Measurements from ENCODE around the gene RTN1. TPM values are rescaled to one million over a fixed set of nuclear protein-coding genes. Genes with fewer than 3 reads are reported as not detected.

The RTN1 gene
- total RNA-seq, 1 donor from 2014 or later, result not detected

DNA sequence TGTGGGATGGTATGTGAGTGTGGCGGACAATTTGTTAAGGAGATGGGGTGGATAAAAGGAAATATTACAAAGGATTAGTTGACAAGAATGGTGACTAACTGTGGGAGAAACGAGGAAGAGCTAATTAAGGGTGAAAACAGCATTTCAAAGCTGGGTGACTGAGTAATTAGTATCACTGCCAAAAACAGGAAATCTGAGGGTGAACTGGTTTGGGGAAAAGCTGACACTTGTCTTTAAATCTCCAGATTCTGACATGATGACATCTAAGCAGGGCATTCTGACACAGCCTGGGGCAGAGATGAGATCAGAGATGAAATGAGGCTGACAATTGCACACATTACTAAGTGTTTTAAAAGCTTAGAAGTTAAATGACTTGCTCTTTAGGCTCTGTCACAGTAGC, 251.5 kb downstream of the RTN1 start:
- H3K27me3 Mint-ChIP-seq (ENCODE audit: insufficient read depth), result peaks cover 6% of the 10 kb centered on the region
- no peaks in the 10 kb centered on the region for H3K36me3 Mint-ChIP-seq (ENCODE audit: low read depth)
- intact Hi-C loops (cut with micrococcal nuclease), result no loop called here
- H3K27ac Mint-ChIP-seq, result no peak overlapping the region
- no peaks in the 10 kb centered on the region for H3K9me3 Mint-ChIP-seq
- no peak for DNase-seq (ENCODE audit: low spot score)
- H3K4me1 Mint-ChIP-seq (ENCODE audit: low read depth), result no peaks in the 10 kb centered on the region
- H3K4me3 Mint-ChIP-seq, result no peak overlapping the region

DNA sequence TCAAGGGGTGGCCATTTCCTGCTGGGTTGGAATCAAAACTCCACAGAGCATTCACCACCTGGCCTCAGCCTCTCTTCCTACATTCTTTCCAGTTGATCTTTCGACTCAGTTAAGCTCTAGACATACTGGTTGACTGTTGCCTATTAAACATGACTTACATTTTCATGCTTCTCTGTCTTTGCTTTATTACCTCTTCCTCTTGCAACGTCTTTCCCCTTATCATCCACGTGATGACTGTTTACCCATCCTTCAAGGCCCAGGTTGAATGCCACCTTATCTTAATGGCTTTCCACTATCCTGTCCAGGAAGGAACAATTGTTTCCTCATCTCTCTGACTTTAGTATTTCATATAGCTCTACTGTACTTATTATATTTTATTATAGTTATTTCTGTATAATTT, 269.5 kb downstream of the RTN1 start:
- H3K27ac Mint-ChIP-seq, result no peak overlapping the region
- DNase-seq (ENCODE audit: low spot score), result no peak
- H3K27me3 Mint-ChIP-seq (ENCODE audit: insufficient read depth), result no peaks in the 10 kb centered on the region
- H3K4me1 Mint-ChIP-seq (ENCODE audit: low read depth), result no peaks in the 10 kb centered on the region
- no peaks in the 10 kb centered on the region for H3K9me3 Mint-ChIP-seq
- intact Hi-C loops (cut with micrococcal nuclease), result no loop called here
- no peak overlapping the region for H3K4me3 Mint-ChIP-seq
- H3K36me3 Mint-ChIP-seq (ENCODE audit: low read depth), result no peaks in the 10 kb centered on the region

DNA sequence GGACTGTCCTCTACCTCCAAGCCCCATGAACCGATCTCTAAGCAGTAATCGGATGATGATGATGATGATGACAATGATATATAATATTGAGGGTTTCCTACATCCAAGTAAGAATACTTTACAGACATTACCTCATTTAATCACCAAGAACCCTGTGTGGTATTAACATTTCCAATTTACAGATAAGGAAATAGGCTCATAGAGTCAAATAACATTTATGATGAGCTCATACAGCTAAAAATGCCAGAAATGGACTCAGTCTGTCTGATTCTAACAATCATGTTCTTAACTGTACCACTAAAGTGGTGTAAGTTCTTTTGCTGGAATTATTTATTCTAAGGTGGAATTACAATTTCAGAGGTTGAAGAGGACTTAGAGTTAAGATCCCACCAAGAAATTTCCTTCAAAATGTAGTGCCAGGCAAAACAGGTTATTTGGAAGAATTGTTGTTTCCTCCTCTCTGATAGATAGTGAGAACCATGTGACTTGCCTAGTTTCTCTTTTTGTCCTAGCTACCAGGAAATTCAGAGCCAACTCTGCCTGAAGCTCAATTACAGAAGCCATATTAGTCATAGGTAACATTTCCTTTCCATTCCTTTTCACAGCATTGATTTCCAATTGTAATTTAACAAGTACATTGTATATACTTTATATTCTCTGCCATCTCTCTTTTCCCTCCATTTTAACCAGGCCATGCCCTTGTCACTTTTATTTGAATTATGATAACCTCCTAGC, 270.2 kb downstream of the RTN1 start:
- no peak for DNase-seq (ENCODE audit: low spot score)
- intact Hi-C loops (cut with micrococcal nuclease), result no loop called here
- Mint-ChIP-seq H3K27ac (no peak overlapping the region), H3K36me3 (ENCODE audit: low read depth) (no peaks in the 10 kb centered on the region), H3K4me1 (ENCODE audit: low read depth) (no peaks in the 10 kb centered on the region), H3K9me3 (no peaks in the 10 kb centered on the region), H3K27me3 (ENCODE audit: insufficient read depth) (no peaks in the 10 kb centered on the region), H3K4me3 (no peak overlapping the region)

DNA sequence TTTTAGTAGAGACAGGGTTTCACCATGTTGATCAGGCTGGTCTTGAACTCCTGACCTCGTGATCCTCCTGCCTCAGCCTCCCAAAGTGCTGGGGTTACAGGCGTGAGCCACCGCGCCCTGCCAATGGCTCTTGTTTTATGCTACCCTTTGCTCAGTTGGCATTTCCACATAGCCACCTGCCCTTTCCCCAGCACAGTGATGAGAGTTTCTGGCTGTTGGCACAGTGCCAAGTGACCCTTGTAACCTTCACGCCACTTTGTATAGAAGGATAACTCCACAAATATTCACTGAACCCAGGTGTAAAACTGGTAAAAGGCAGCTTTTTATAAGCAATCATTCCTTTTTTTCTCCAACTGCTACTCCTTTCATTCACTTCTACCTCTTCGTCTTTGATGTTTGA, 275.5 kb downstream of the RTN1 start:
- no peak for DNase-seq (ENCODE audit: low spot score)
- intact Hi-C loops (cut with micrococcal nuclease), result no loop called here
- no peaks in the 10 kb centered on the region for H3K36me3 Mint-ChIP-seq (ENCODE audit: low read depth)
- H3K27me3 Mint-ChIP-seq (ENCODE audit: insufficient read depth), result no peaks in the 10 kb centered on the region
- no peaks in the 10 kb centered on the region for H3K9me3 Mint-ChIP-seq
- H3K27ac Mint-ChIP-seq, result no peak overlapping the region
- no peak overlapping the region for H3K4me3 Mint-ChIP-seq
- no peaks in the 10 kb centered on the region for H3K4me1 Mint-ChIP-seq (ENCODE audit: low read depth)

DNA sequence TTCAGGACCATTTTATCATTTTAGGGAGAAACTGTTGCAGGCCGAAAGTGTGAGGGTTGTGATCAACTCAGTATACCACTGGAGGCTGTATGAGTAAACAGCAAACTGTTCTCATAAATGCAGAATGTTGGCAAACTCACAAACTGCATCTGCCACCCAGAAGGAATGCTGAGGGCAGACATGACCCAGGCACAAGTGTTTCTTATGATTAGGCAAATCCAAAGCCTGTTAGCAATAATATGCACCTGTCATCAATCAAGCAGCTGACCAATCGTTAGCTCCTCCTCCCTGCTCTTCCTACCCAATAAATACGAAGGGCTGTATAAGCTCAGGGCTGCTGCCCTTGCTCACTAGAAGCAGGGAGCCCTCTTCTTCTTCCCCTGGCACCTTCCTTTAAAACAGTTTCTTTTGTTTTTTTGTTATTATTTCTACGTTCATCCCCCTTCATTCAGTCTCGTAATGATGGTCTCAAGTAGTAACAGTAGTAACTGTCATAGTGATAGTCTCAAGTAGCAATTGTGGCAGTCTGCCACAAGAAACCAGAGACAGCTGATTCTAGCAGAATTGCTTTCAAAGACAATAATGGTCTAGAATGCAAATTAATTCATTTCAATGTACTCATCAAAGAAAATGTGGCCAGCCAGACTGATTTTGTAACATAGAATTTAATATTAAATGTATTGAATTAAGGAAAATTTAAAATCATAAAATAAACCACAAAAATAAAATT, 278.8 kb downstream of the RTN1 start:
- no peak for DNase-seq (ENCODE audit: low spot score)
- H3K27me3 Mint-ChIP-seq (ENCODE audit: insufficient read depth), result no peaks in the 10 kb centered on the region
- intact Hi-C loops (cut with micrococcal nuclease), result no loop called here
- H3K36me3 Mint-ChIP-seq (ENCODE audit: low read depth), result no peaks in the 10 kb centered on the region
- H3K27ac Mint-ChIP-seq, result no peak overlapping the region
- H3K4me1 Mint-ChIP-seq (ENCODE audit: low read depth), result no peaks in the 10 kb centered on the region
- no peaks in the 10 kb centered on the region for H3K9me3 Mint-ChIP-seq
- H3K4me3 Mint-ChIP-seq, result no peak overlapping the region

DNA sequence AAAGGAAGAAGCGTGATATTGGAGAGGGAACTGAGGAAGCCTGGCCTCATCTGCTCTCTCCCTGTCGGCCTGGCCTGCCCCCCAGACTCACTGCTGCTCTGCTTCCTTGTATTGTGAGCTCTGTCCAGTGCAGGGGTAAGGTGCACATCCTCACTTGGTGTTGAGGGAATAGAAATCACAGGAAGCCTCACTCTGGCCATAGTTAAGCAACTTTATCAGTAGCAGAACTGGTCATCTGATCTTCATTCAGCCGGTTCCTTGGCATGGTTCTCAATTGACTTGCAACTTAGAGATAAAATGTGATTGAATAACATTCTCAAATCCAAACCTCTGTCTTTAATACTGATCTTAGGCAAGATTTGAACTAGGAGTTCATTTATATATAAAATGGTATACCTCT, 282.5 kb downstream of the RTN1 start:
- no peak overlapping the region for H3K4me3 Mint-ChIP-seq
- H3K27ac Mint-ChIP-seq, result no peak overlapping the region
- no peak for DNase-seq (ENCODE audit: low spot score)
- peaks cover 9% of the 10 kb centered on the region for H3K4me1 Mint-ChIP-seq (ENCODE audit: low read depth)
- H3K27me3 Mint-ChIP-seq (ENCODE audit: insufficient read depth), result no peaks in the 10 kb centered on the region
- H3K9me3 Mint-ChIP-seq, result no peaks in the 10 kb centered on the region
- intact Hi-C loops (cut with micrococcal nuclease), result no loop called here
- no peaks in the 10 kb centered on the region for H3K36me3 Mint-ChIP-seq (ENCODE audit: low read depth)

DNA sequence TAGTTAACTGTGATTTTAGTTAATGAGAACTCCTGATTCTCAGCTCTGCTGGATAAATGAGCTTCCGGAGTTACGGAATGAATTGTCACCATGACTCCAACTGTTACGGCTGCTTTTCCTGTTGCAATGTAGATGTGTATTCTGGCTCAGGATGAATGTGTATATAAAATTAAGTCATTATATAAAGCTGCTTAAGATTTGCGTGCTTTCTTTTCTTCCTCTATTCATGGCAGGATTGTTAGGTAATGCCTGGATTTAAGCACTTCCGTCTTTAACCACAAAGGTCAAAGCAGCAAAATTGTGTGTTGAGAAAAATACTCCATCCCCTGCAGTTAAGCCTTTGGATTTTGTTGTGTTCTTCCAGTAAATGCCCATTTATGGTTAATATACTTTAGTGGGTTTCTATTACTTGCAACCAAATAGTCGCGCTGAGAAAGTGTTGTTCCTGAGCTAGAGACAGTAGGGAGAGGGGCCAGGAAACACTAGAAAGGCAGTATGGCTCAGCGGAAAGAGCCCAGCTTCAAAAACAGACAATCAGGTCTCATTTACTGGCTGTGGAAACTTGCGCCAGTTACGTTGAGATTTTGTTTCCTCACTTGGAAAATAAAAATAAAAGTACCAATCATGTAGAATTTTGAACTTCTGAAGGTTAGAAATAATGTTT, 284.6 kb downstream of the RTN1 start:
- H3K36me3 Mint-ChIP-seq (ENCODE audit: low read depth), result no peaks in the 10 kb centered on the region

DNA sequence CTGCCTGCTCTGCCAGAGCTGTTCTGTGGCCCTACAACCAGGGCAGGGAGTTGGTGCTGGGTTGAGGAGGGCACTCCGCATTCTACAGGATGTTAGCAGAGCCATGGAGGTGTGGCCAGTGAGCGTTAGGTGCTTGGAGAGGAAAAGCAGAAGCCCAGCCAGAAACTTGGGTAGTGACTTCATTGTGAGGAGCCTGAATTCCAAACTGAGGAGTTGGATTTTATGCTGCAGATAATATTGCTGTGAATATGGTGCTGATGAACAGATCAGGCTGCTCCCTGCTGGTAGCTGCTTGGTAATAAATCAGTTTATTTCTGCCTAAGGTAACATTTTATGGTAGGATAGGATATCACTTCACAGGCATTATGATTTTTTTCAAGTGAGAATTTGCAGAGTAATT, 286.8 kb downstream of the RTN1 start:
- DNase-seq (ENCODE audit: low spot score), result no peak
- Mint-ChIP-seq H3K36me3 (ENCODE audit: low read depth) (no peaks in the 10 kb centered on the region), H3K9me3 (no peaks in the 10 kb centered on the region), H3K4me1 (ENCODE audit: low read depth) (peaks cover 9% of the 10 kb centered on the region), H3K4me3 (no peak overlapping the region), H3K27me3 (ENCODE audit: insufficient read depth) (no peaks in the 10 kb centered on the region), H3K27ac (no peak overlapping the region)
- intact Hi-C loops (cut with micrococcal nuclease), result no loop called here

More for the DNA sequence above, 284.6 kb downstream of the RTN1 start:
- no peak for DNase-seq (ENCODE audit: low spot score)
- Mint-ChIP-seq H3K9me3 (no peaks in the 10 kb centered on the region), H3K27me3 (ENCODE audit: insufficient read depth) (no peaks in the 10 kb centered on the region), H3K4me3 (peak overlapping the region; percentile 65), H3K4me1 (ENCODE audit: low read depth) (peaks cover 9% of the 10 kb centered on the region), H3K27ac (no peak overlapping the region)
- intact Hi-C loops (cut with micrococcal nuclease), result no loop called here

DNA sequence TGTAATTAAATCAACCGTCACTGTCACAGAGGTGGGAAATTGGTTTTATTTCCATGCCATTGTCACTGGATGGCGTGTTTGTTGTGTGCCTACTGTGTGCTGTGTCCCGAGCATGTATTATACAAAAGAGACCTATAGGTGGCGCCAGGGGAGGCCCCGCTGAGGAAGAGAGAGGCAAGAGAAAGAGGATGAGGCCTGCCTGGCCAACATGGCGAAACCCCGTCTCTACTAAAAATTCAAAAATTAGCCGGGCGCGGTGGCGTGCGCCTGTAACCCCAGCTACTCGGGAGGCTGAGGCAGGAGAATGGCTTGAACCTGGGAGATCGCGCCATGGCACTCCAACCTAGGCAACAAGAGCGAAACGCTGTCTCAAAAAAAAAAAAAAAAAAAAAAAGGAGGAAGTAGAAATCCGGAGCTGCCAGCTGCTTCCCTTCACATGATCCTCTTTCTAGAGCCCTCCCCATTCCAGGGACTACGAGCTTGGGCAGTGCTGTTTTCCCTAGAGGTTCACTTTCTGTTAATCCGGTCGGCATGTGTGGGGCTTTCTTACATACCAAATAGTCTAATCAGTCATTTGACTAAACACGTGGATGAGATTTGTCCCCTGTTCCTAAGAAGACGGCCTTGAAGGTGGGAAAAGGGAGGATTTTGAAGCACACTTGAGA, 287.6 kb downstream of the RTN1 start:
- Mint-ChIP-seq H3K9me3 (no peaks in the 10 kb centered on the region), H3K27ac (no peak overlapping the region), H3K36me3 (ENCODE audit: low read depth) (no peaks in the 10 kb centered on the region), H3K4me1 (ENCODE audit: low read depth) (peaks cover 9% of the 10 kb centered on the region), H3K4me3 (no peak overlapping the region), H3K27me3 (ENCODE audit: insufficient read depth) (peaks cover 3% of the 10 kb centered on the region)
- intact Hi-C loops (cut with micrococcal nuclease), result no loop called here
- no peak for DNase-seq (ENCODE audit: low spot score)

DNA sequence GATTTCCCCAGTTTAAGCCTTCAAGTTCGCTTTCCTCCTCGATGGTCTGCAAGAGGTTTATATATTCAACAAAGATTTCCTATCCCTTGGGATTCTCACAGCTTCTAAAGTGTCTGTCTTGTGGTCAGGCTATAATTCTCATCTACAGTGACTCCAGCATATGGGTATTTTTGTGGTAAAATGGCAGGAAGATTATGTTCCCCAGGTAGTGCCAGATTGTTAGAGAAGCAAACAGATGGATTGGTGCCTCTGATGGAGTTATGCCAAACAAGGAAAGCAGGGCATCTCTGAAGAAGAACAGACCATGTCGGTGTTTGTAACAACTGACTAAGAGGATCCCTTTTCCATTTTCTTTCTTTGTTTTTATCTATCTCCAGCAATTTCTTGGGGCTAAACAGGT, 288.4 kb downstream of the RTN1 start:
- Mint-ChIP-seq H3K27ac (no peak overlapping the region), H3K4me1 (ENCODE audit: low read depth) (peaks cover 9% of the 10 kb centered on the region), H3K36me3 (ENCODE audit: low read depth) (no peaks in the 10 kb centered on the region), H3K27me3 (ENCODE audit: insufficient read depth) (peaks cover 3% of the 10 kb centered on the region), H3K4me3 (no peak overlapping the region), H3K9me3 (no peaks in the 10 kb centered on the region)
- DNase-seq (ENCODE audit: low spot score), result no peak
- intact Hi-C loops (cut with micrococcal nuclease), result no loop called here

DNA sequence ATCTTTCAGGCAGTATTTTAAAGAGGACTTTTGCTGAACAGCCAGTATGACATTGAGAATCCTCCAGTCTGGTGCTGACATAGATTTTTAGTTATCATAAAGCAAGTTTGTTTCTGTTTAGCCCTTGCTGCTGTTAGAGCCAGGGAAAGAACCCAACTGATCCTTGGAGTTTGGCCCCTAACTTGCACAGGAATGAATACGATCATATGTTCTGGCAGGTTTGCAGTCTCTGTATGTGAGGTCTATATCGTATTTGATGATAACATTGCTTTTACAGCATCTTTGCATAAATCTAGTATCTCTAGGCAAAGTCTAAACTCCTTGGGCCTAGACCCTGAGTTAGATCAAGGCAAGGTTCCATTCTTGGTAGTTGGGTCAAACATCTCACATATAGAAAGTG, 289.7 kb downstream of the RTN1 start:
- H3K9me3 Mint-ChIP-seq, result no peaks in the 10 kb centered on the region
- no peaks in the 10 kb centered on the region for H3K36me3 Mint-ChIP-seq (ENCODE audit: low read depth)
- no peak overlapping the region for H3K4me3 Mint-ChIP-seq
- peaks cover 14% of the 10 kb centered on the region for H3K4me1 Mint-ChIP-seq (ENCODE audit: low read depth)
- DNase-seq (ENCODE audit: low spot score), result no peak
- intact Hi-C loops (cut with micrococcal nuclease), result no loop called here
- peaks cover 4% of the 10 kb centered on the region for H3K27me3 Mint-ChIP-seq (ENCODE audit: insufficient read depth)
- no peak overlapping the region for H3K27ac Mint-ChIP-seq

DNA sequence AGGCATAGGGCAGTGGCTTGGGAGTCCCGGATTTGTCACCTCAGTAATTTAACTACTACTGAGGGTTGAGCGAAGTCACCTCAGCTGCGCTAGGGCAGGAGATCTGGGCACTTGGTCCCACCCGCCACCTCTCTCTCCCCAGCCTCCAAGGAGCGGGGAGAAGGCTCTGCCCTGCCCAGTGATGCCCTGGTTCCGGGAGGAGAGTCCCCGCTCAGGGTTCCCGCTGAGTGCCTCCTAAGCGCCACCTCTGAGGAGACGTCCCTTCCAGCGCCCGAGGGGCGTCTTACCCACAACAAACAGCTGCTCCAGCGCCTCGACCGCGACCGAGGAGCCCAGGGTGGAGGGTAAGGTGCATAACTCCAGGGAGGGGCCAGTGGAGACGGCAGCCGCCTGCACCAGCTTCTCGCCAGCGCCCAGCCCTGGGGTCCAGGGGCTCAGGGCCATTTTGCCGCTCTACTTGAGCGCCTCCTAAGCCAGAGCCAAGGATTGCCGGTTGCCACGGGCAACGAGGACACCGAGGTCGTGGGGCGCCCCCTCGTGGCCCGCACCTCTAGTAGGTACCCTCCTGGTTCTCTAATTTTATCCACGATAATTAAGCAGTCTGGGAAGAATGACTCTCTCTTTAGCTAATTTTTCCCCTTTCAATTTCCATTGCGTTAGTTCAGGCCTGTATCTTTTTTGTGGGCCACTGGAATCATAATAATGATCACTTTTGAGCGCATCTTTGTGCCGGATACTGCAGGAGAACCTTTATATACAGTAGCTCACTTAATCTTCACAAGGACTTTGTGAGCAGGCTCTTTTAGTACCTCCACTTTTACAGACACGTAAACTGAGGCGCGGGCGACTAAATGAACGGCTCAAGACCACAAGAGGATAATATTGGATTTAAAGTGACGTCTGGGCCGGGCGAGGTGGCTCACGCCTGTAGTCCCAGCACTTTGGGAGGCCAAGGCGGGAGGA, 294.0 kb downstream of the RTN1 start, which contains the start of gene CCDC175:
CCDC175 (minus strand) TSS at position 481 of the 963 bp plus-strand sequence; CDS start at position 444, 37 bp downstream.
- no peaks in the 10 kb centered on the region for H3K9me3 Mint-ChIP-seq
- DNase-seq (ENCODE audit: low spot score), result peak; percentile 66
- peak within 1 kb of the TSS; percentile 76 for H3K4me3 Mint-ChIP-seq
- H3K36me3 Mint-ChIP-seq (ENCODE audit: low read depth), result no peaks in the 10 kb centered on the region
- H3K4me1 Mint-ChIP-seq (ENCODE audit: low read depth), result peaks cover 13% of the 10 kb centered on the region
- H3K27me3 Mint-ChIP-seq (ENCODE audit: insufficient read depth), result peaks cover 27% of the 10 kb centered on the region
- H3K27ac Mint-ChIP-seq, result no peak within 1 kb of the TSS
- intact Hi-C loops (cut with micrococcal nuclease), result loop anchor here (1.0 to 2.0 kb wide), 6 partner anchors 69 to 1076 kb away; partner anchors contain the start of genes DAAM1, JKAMP and L3HYPDH

All from activated T-helper 1 cell treated with anti-CD3 and anti-CD28 coated beads, Interleukin-12 subunit alpha, Interleukin-12 subunit beta, Interleukin-2, Interleukin-4 antibody, amounts not matched to agents 30 ng/mL and 10 ng/mL and 1 ng/mL, durations not matched to agents 14 hours and 24 hours and 36 hours (primary cell).